ENCODE results near the gene GPR37L1.

DNA sequence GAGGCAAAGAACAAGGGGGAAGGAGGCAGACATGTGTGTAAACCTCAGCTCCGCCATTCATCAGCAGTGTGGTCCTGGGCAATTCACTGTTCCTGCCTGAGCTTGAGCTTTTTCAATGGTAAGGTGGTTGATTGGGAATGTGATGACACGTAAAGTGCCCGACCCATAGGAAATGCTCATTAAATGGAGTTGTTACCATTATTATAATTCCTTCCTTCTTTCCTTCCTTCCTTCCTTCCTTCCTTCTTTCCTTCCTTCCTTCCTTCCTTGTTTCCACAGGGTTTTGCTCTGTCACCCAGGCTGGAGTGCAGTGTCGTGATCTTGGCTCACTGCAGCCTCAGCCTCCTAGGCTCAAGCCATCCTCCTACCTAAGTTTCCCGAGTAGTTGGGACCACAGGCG lies 4.3 kb downstream of the GPR37L1 start:
- TF ChIP-seq POLR2A (IDR thresholded peaks at IDR 0.05; ENCODE audit: low read depth, low read length) = no peak
- TF ChIP-seq, protein P1, sequence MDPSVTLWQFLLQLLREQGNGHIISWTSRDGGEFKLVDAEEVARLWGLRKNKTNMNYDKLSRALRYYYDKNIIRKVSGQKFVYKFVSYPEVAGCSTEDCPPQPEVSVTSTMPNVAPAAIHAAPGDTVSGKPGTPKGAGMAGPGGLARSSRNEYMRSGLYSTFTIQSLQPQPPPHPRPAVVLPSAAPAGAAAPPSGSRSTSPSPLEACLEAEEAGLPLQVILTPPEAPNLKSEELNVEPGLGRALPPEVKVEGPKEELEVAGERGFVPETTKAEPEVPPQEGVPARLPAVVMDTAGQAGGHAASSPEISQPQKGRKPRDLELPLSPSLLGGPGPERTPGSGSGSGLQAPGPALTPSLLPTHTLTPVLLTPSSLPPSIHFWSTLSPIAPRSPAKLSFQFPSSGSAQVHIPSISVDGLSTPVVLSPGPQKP (IDR thresholded peaks at IDR 0.05; ENCODE audit: borderline replicate concordance, low read depth, low read length) = no peak
- TF ChIP-seq, protein P2, sequence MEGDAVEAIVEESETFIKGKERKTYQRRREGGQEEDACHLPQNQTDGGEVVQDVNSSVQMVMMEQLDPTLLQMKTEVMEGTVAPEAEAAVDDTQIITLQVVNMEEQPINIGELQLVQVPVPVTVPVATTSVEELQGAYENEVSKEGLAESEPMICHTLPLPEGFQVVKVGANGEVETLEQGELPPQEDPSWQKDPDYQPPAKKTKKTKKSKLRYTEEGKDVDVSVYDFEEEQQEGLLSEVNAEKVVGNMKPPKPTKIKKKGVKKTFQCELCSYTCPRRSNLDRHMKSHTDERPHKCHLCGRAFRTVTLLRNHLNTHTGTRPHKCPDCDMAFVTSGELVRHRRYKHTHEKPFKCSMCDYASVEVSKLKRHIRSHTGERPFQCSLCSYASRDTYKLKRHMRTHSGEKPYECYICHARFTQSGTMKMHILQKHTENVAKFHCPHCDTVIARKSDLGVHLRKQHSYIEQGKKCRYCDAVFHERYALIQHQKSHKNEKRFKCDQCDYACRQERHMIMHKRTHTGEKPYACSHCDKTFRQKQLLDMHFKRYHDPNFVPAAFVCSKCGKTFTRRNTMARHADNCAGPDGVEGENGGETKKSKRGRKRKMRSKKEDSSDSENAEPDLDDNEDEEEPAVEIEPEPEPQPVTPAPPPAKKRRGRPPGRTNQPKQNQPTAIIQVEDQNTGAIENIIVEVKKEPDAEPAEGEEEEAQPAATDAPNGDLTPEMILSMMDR (conservative IDR thresholded peaks at IDR 0.05; ENCODE audit: low read depth, low read length) = no peak
- no peak for TF ChIP-seq RAD21 (IDR thresholded peaks at IDR 0.05; ENCODE audit: low read length)
- TF ChIP-seq CEBPB (IDR thresholded peaks at IDR 0.05; ENCODE audit: low read depth, low read length) = no peak
- no peak for TF ChIP-seq MAZ (IDR thresholded peaks at IDR 0.05; ENCODE audit: borderline replicate concordance, low read depth, low read length)
- TF ChIP-seq, protein P3, sequence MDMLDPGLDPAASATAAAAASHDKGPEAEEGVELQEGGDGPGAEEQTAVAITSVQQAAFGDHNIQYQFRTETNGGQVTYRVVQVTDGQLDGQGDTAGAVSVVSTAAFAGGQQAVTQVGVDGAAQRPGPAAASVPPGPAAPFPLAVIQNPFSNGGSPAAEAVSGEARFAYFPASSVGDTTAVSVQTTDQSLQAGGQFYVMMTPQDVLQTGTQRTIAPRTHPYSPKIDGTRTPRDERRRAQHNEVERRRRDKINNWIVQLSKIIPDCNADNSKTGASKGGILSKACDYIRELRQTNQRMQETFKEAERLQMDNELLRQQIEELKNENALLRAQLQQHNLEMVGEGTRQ (IDR thresholded peaks at IDR 0.05; ENCODE audit: low read depth, low read length) = no peak
- no peak for TF ChIP-seq BHLHE40 (IDR thresholded peaks at IDR 0.05; ENCODE audit: low read depth, low read length)
- no peak for TF ChIP-seq NFE2L2 (IDR thresholded peaks at IDR 0.05; ENCODE audit: low read depth, low read length)
- TF ChIP-seq MXI1 (IDR thresholded peaks at IDR 0.05; ENCODE audit: borderline replicate concordance, low read depth, low read length) = no peak
- no peak for TF ChIP-seq RFX5 (IDR thresholded peaks at IDR 0.05; ENCODE audit: low read depth, low read length)
- TF ChIP-seq MAFK (IDR thresholded peaks at IDR 0.05; ENCODE audit: low read depth, low read length) = no peak
- TF ChIP-seq CHD1 (IDR thresholded peaks at IDR 0.05; ENCODE audit: low read depth, low read length) = no peak

Measured in IMR-90 (cell line).